HCT116 (cell line): Measurements from ENCODE around the gene PDE2A. TPM values are rescaled to one million over a fixed set of nuclear protein-coding genes. Genes with fewer than 3 reads are reported as not detected.
"Not testable (repeated sequence)": the region's sequence is repeated elsewhere in the genome, so short reads cannot be mapped to it uniquely, and the experiment has no call there.

Experiments
- ATAC-seq: fragments of 200-7000 bp; cut with Tn5 transposase; 2 replicates; pipeline ENCODE4 v1.9.1; 2020; ENCODE audit warnings: mild to moderate bottlenecking, moderate library complexity
- BruUV-seq: library from RNA; stranded (reverse); fragments of 400-500 nt; replicated peaks from 2 replicates; lab custom pipeline; 2021; lab: Mats Ljungman, UMichigan
- CTCF ChIA-PET: fragments of 300-600 bp; sonication (Branson Sonifier 250); formaldehyde crosslinking; loops from one replicate; lab custom pipeline; 2021; ENCODE audit warnings: antibody characterized with exemption; lab: Charles Lee
- POLR2A ChIA-PET: fragments of 300-600, 350-600 bp; sonication (Branson Sonifier 250); formaldehyde crosslinking; loops from one replicate; lab custom pipeline; 2021; ENCODE audit warnings: antibody characterized with exemption; lab: Charles Lee
- RAD21 ChIA-PET, 2 experiments: fragments of 300-600 bp; sonication (Branson Sonifier 250); formaldehyde crosslinking; loops; one replicate each; lab custom pipeline; 2023; ENCODE audit warnings: low total read pairs in 2 of 2; ENCODE audit not compliant: uncharacterized antibody in 2 of 2, unreplicated experiment in 2 of 2, low non-redundant PET in 1 of 2; lab: Charles Lee
- DNase-seq: peaks from one replicate; pipeline ENCODE4 v3.0.0-alpha.2; 2010; ENCODE audit warnings: low read depth, low spot score
- H2AFZ ChIP-seq: fragments of 200-600 bp; shearing (Covaris generic), sonication (generic); 2 replicates; pipeline ENCODE4 v1.6.1; 2017; ENCODE audit warnings: low read depth, mixed run types, mixed read lengths, antibody characterized with exemption, low read length; ENCODE audit not compliant: poor library complexity, severe bottlenecking
- H3K27ac ChIP-seq: 2 replicates; pipeline ENCODE4 v1.5.1; 2012; ENCODE audit warnings: low read depth, low read length
- H3K27me3 ChIP-seq: fragments of 200-600 bp; sonication (generic); 2 replicates; pipeline ENCODE4 v1.6.1; 2016; ENCODE audit warnings: mixed run types, low read length, mixed read lengths; ENCODE audit not compliant: insufficient read depth
- H3K36me3 ChIP-seq, 2 experiments: fragments of 200-500 bp in 1 of 2; fragments of 200-600 bp in 1 of 2; sonication (Bioruptor generic) in 1 of 2; sonication (generic) in 1 of 2; 2 replicates each; pipeline versions ENCODE4 v1.5.1 to v1.6.1; 2014 to 2016; ENCODE audit warnings: low read length in 2 of 2, inconsistent platforms in 1 of 2, mixed read lengths in 1 of 2, mixed run types in 1 of 2; ENCODE audit not compliant: insufficient read depth in 2 of 2, control insufficient read depth in 1 of 2
- H3K4me1 ChIP-seq, 2 experiments: fragments of 200-600 bp in 1 of 2; sonication (generic) in 1 of 2; 2 replicates each; pipeline versions ENCODE4 v1.5.1 to v1.6.1; 2012 to 2017; ENCODE audit warnings: low read length in 2 of 2, inconsistent platforms in 1 of 2, mild to moderate bottlenecking in 1 of 2, mixed read lengths in 1 of 2, mixed run types in 1 of 2, moderate library complexity in 1 of 2; ENCODE audit not compliant: insufficient read depth in 2 of 2, control insufficient read depth in 1 of 2
- H3K4me2 ChIP-seq: fragments of 200-600 bp; sonication (generic); 2 replicates; pipeline ENCODE4 v1.6.1; 2017; ENCODE audit warnings: mixed run types, low read length, mixed read lengths
- H3K4me3 ChIP-seq, 2 experiments: fragments of 200-600 bp in 1 of 2; sonication (generic) in 1 of 2; replicated peaks in 1 of 2; 2 replicates each; pipeline ENCODE4 v1.5.1; 2011 to 2016; ENCODE audit warnings: low read length in 2 of 2, control low read depth in 1 of 2, low read depth in 1 of 2, mild to moderate bottlenecking in 1 of 2, mixed read lengths in 1 of 2, mixed run types in 1 of 2
- H3K79me2 ChIP-seq: fragments of 200-600 bp; sonication (generic); 2 replicates; pipeline ENCODE4 v1.6.1; 2017; ENCODE audit warnings: mild to moderate bottlenecking, mixed run types, low read length, moderate library complexity, mixed read lengths; ENCODE audit not compliant: insufficient read depth
- H3K9ac ChIP-seq: fragments of 200-600 bp; sonication (generic); 2 replicates; pipeline ENCODE4 v1.6.1; 2016; ENCODE audit warnings: low read length, mixed read lengths
- H3K9me2 ChIP-seq: fragments of 200-600 bp; sonication (generic), shearing (Covaris generic); 2 replicates; pipeline ENCODE4 v1.6.1; 2017; ENCODE audit warnings: mixed run types, mild to moderate bottlenecking, moderate library complexity; ENCODE audit not compliant: insufficient read depth
- H3K9me3 ChIP-seq, 2 experiments: fragments of 200-500 bp in 1 of 2; fragments of 200-600 bp in 1 of 2; sonication (Bioruptor generic) in 1 of 2; sonication (generic) in 1 of 2; 2 replicates each; pipeline ENCODE4 v1.6.1; 2014 to 2017; ENCODE audit warnings: low read length in 2 of 2, mixed read lengths in 2 of 2, inconsistent platforms in 1 of 2, low read depth in 1 of 2, mild to moderate bottlenecking in 1 of 2, mixed run types in 1 of 2, moderate library complexity in 1 of 2; ENCODE audit not compliant: control insufficient read depth in 1 of 2, insufficient read depth in 1 of 2
- H4K20me1 ChIP-seq: fragments of 200-600 bp; sonication (generic), shearing (Covaris generic); 2 replicates; pipeline ENCODE4 v1.6.1; 2017; ENCODE audit warnings: mixed run types, mild to moderate bottlenecking, moderate library complexity; ENCODE audit not compliant: insufficient read depth
- CBX3 ChIP-seq: IDR thresholded peaks from 2 replicates; pipeline ENCODE4 v1.6.1; 2012; ENCODE audit warnings: low read depth
- CEBPB ChIP-seq: IDR thresholded peaks from 2 replicates; pipeline ENCODE4 v1.6.1; 2012; ENCODE audit warnings: low read depth
- CTCF ChIP-seq, 3 experiments: fragments of 200-600 bp in 1 of 3; sonication (generic) in 1 of 3; IDR thresholded peaks in 2 of 3; conservative IDR thresholded peaks in 1 of 3; 2 replicates each; pipeline ENCODE4 v1.5.1; 2012 to 2017; ENCODE audit warnings: low read depth in 2 of 3, low read length in 2 of 3, antibody characterized with exemption in 1 of 3, borderline replicate concordance in 1 of 3, control low read depth in 1 of 3, mild to moderate bottlenecking in 1 of 3, mixed read lengths in 1 of 3, mixed run types in 1 of 3, moderate library complexity in 1 of 3; ENCODE audit not compliant: insufficient read depth in 1 of 3
- JUND ChIP-seq: IDR thresholded peaks from 2 replicates; pipeline ENCODE4 v1.6.1; 2012
- POLR2A ChIP-seq: IDR thresholded peaks from 2 replicates; pipeline ENCODE4 v1.7.0; 2011; ENCODE audit warnings: borderline replicate concordance; ENCODE audit not compliant: insufficient read depth, insufficient read length; ENCODE audit errors: extremely low read depth
- RAD21 ChIP-seq: IDR thresholded peaks from 2 replicates; pipeline ENCODE4 v1.6.1; 2012; ENCODE audit warnings: low read depth, mild to moderate bottlenecking
- YY1 ChIP-seq: IDR thresholded peaks from 2 replicates; pipeline ENCODE4 v1.6.1; 2011; ENCODE audit warnings: low read length, low read depth, moderate library complexity, mild to moderate bottlenecking; ENCODE audit not compliant: insufficient replicate concordance; ENCODE audit errors: extremely low read depth
- ZFX ChIP-seq: fragments of 450-650 bp; IDR thresholded peaks from 2 replicates; pipeline ENCODE4 v1.6.1; 2017
- intact Hi-C: fragments of 100-400 bp; cut with micrococcal nuclease; formaldehyde crosslinking; loops from 2 replicates; pipeline ENCODE4 v1.10.0; 2022
- total RNA-seq: library from RNA; stranded (reverse); gene quantifications from one replicate; pipeline ENCODE4 v1.2.1, GENCODE V29; 2021; ENCODE audit not compliant: unreplicated experiment
- TF ChIP-seq, protein P1 (sequence below): IDR thresholded peaks from 2 replicates; pipeline ENCODE4 v1.6.1; 2012

PDE2A gene
- total RNA-seq, 1 experiment from 2014 or later = 7.6 TPM

- CTCF ChIA-PET = interaction anchor here (1.7 kb wide), 2 partner anchors 84 to 124 kb away, joined by 3 to 17 read pairs; no protein-coding TSS in a partner anchor
These were observed 119.2 kb downstream of the PDE2A start for GRCh38 chr11:72555014-72555522.

GRCh38 chr11:72553706-72554105 is 120.5 kb downstream of the PDE2A start:
- no peaks in the 10 kb centered on the region for H3K79me2 ChIP-seq
- no peaks in the 10 kb centered on the region for H4K20me1 ChIP-seq
- BruUV-seq = no TSS peak
- peaks cover 17% of the 10 kb centered on the region for H3K27me3 ChIP-seq
- H3K27ac ChIP-seq = no peak overlapping the region
- H3K4me1 ChIP-seq = no peaks in the 10 kb centered on the region
- ATAC-seq = peak; percentile 70
- H2AFZ ChIP-seq = no peak overlapping the region
- H3K9me3 ChIP-seq = no peaks in the 10 kb centered on the region
- RAD21 ChIA-PET = interaction anchor here in 1 of 2 experiments (1.0 kb wide), 1 partner anchor 82 kb away, joined by 3 read pairs; no protein-coding TSS in a partner anchor
- no peaks in the 10 kb centered on the region for H3K36me3 ChIP-seq
- no peak overlapping the region for H3K4me2 ChIP-seq
- TF ChIP-seq ZFX = no peak
- no peak for TF ChIP-seq CBX3
- TF ChIP-seq YY1 = no peak
- TF ChIP-seq JUND = no peak
- TF ChIP-seq CTCF (IDR thresholded peaks at IDR 0.05 in 2 of 3, conservative IDR thresholded peaks at IDR 0.05 in 1 of 3; ENCODE audit: borderline replicate concordance in 1 of 3, insufficient read depth in 1 of 3, low read depth in 2 of 3, low read length in 2 of 3) = peak; percentile 35 to 46 (median 39); a peak in 4 of 6 replicates
- TF ChIP-seq CEBPB = no peak
- TF ChIP-seq, protein P1, sequence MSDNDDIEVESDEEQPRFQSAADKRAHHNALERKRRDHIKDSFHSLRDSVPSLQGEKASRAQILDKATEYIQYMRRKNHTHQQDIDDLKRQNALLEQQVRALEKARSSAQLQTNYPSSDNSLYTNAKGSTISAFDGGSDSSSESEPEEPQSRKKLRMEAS = no peak
- TF ChIP-seq RAD21 = peak; percentile 58
- no peak for TF ChIP-seq POLR2A
- H3K9me2 ChIP-seq = no peaks in the 10 kb centered on the region
- intact Hi-C loops = no loop called here
- CTCF ChIA-PET = interaction anchor here (0.9 to 1.7 kb wide), 3 partner anchors 9 to 122 kb away, joined by 3 to 17 read pairs (median 3); no protein-coding TSS in a partner anchor
- no peak overlapping the region for H3K9ac ChIP-seq
- POLR2A ChIA-PET = no interaction called here
- H3K4me3 ChIP-seq = no peak overlapping the region
- DNase-seq = no peak

More at GRCh38 chr11:72555014-72555522, 119.2 kb downstream of the PDE2A start:
- ATAC-seq, intact Hi-C loops, H2AFZ ChIP-seq, H3K4me2 ChIP-seq, H3K4me3 ChIP-seq, H3K9ac ChIP-seq, H3K79me2 ChIP-seq, H4K20me1 ChIP-seq, BruUV-seq, POLR2A ChIA-PET, DNase-seq, H3K9me3 ChIP-seq, H3K4me1 ChIP-seq, RAD21 ChIA-PET, H3K9me2 ChIP-seq, H3K36me3 ChIP-seq, H3K27ac ChIP-seq: not testable (repeated sequence)
- peaks cover 17% of the 10 kb centered on the region for H3K27me3 ChIP-seq
